ENCODE measurements around the gene SUV39H2. TPM values are rescaled to one million over a fixed set of nuclear protein-coding genes. Genes with fewer than 3 reads are reported as not detected.
A peak's percentile ranks its signal among the peaks of the same experiment; 100 is the strongest.

Gene SUV39H2
- total RNA-seq, 4 donors from 2014 or later: 2.4 to 9.6 (median 4.3) TPM

DNA sequence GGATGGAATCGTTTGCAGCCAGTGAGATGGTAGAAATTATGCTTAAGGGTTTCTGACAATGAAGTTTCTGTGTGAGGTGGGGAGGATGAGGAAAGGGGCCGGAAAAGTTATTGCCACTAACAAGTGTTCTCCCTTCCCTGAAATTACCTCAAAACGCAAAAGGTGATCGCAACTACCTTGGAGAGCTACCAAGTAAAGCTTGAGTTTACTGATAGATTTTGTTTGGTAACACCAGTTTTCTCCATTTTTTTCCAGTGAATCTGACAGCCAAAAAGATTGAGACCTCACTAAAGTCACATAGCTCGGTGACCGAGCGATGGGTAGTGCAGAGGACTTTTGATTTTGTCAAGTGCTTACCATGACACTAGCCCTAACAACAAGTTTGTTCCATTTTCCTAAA, 1.6 kb downstream of the SUV39H2 start:
- Histone ChIP-seq H3K36me3 (no peaks in the 10 kb centered on the region), H3K27ac (replicated peaks in 1 of 4) (no peak overlapping the region), H3K4me3 (peak overlapping the region in 2 of 4 donors; percentile 75 to 98), H3K27me3 (no peaks in the 10 kb centered on the region), H3K4me1 (peaks cover 19 to 34% (median 27%) of the 10 kb centered on the region in 4 donors), H3K9me3 (no peaks in the 10 kb centered on the region)
- intact Hi-C loops (cut with DNase I): loop anchor here (5.0 kb wide), 1 partner anchor 72 kb away; the partner anchor contains the start of gene DCLRE1C
- no peak for DNase-seq (ENCODE audit: extremely low spot score)
- WGBS: 57% methylated on average over 7 of the region's 7 CpGs
- TF ChIP-seq CTCF (IDR thresholded peaks at IDR 0.05): no peak
- no peak for TF ChIP-seq POLR2A (IDR thresholded peaks at IDR 0.05; ENCODE audit: low read depth)
- no peak for TF ChIP-seq EP300 (IDR thresholded peaks at IDR 0.05)
- TF ChIP-seq POLR2AphosphoS5 (IDR thresholded peaks at IDR 0.05): no peak

- Histone ChIP-seq H3K4me3 (no peak overlapping the region), H3K4me1 (peaks cover 8 to 14% (median 13%) of the 10 kb centered on the region in 4 donors), H3K27ac (replicated peaks in 1 of 4) (no peak overlapping the region), H3K36me3 (no peaks in the 10 kb centered on the region), H3K27me3 (no peaks in the 10 kb centered on the region), H3K9me3 (no peaks in the 10 kb centered on the region)
- no peak for TF ChIP-seq EP300 (IDR thresholded peaks at IDR 0.05)
- TF ChIP-seq POLR2AphosphoS5 (IDR thresholded peaks at IDR 0.05): no peak
- no peak for TF ChIP-seq POLR2A (IDR thresholded peaks at IDR 0.05; ENCODE audit: low read depth)
- no peak for TF ChIP-seq CTCF (IDR thresholded peaks at IDR 0.05)
- whole genome bisulfite sequencing: 84% methylated on average over 3 of the region's 3 CpGs
- DNase-seq (ENCODE audit: extremely low spot score): no peak
- intact Hi-C loops (cut with DNase I): loop anchor here (5.0 kb wide), 1 partner anchor 68 kb away; the partner anchor contains the start of gene DCLRE1C
These were observed 5.4 kb downstream of the SUV39H2 start for GRCh38 chr10:14884082-14884481.

GRCh38 chr10:14889318-14889717, 10.7 kb downstream of the SUV39H2 start:
- WGBS: 97% methylated on average over 2 of the region's 2 CpGs
- no peaks in the 10 kb centered on the region for H3K36me3 ChIP-seq
- H3K4me1 ChIP-seq: no peaks in the 10 kb centered on the region
- H3K27me3 ChIP-seq: no peaks in the 10 kb centered on the region
- H3K27ac ChIP-seq (replicated peaks in 1 of 4): no peak overlapping the region
- TF ChIP-seq POLR2AphosphoS5 (IDR thresholded peaks at IDR 0.05) (no peak), EP300 (IDR thresholded peaks at IDR 0.05) (no peak), CTCF (IDR thresholded peaks at IDR 0.05) (no peak), POLR2A (IDR thresholded peaks at IDR 0.05; ENCODE audit: low read depth) (no peak)
- H3K9me3 ChIP-seq: no peaks in the 10 kb centered on the region
- no peak for DNase-seq (ENCODE audit: extremely low spot score)
- intact Hi-C loops (cut with DNase I): no loop called here
- H3K4me3 ChIP-seq: no peak overlapping the region

GRCh38 chr10:14891151-14891550, 12.5 kb downstream of the SUV39H2 start:
- DNase-seq (ENCODE audit: extremely low spot score): no peak
- no peaks in the 10 kb centered on the region for H3K27me3 ChIP-seq
- H3K36me3 ChIP-seq: no peaks in the 10 kb centered on the region
- no peaks in the 10 kb centered on the region for H3K4me1 ChIP-seq
- no peak overlapping the region for H3K27ac ChIP-seq (replicated peaks in 1 of 4)
- no peak for TF ChIP-seq CTCF (IDR thresholded peaks at IDR 0.05)
- TF ChIP-seq POLR2A (IDR thresholded peaks at IDR 0.05; ENCODE audit: low read depth): no peak
- TF ChIP-seq POLR2AphosphoS5 (IDR thresholded peaks at IDR 0.05): no peak
- no peak for TF ChIP-seq EP300 (IDR thresholded peaks at IDR 0.05)
- WGBS: 97% methylated on average over 1 of the region's 1 CpG
- intact Hi-C loops (cut with DNase I): no loop called here
- no peaks in the 10 kb centered on the region for H3K9me3 ChIP-seq
- H3K4me3 ChIP-seq: no peak overlapping the region

- no peak for TF ChIP-seq EP300 (IDR thresholded peaks at IDR 0.05)
- peak in 2 of 3 experiments; percentile 29 to 56 for TF ChIP-seq CTCF (IDR thresholded peaks at IDR 0.05)
- TF ChIP-seq POLR2A (IDR thresholded peaks at IDR 0.05; ENCODE audit: low read depth): no peak
- no peak overlapping the region for H3K4me3 ChIP-seq
- no peak overlapping the region for H3K27ac ChIP-seq (replicated peaks in 1 of 4)
- no peaks in the 10 kb centered on the region for H3K9me3 ChIP-seq
- peaks cover 9 to 47% (median 27%) of the 10 kb centered on the region in 4 donors for H3K36me3 ChIP-seq
- intact Hi-C loops (cut with DNase I): no loop called here
- WGBS: 47% methylated on average over 1 of the region's 1 CpG
- no peak for DNase-seq (ENCODE audit: extremely low spot score)
- H3K27me3 ChIP-seq: no peaks in the 10 kb centered on the region
- H3K4me1 ChIP-seq: no peaks in the 10 kb centered on the region
These were observed 25.7 kb downstream of the SUV39H2 start for GRCh38 chr10:14904316-14904732.

Measured in esophagus muscularis mucosa (tissue), 4 donors.